NT2/D1 (cell line): Measurements from ENCODE around the gene MAPK11.
A peak's percentile ranks its signal among the peaks of the same experiment; 100 is the strongest.

Source experiments
- DNase-seq: peaks from one replicate; pipeline ENCODE4 v3.0.0-alpha.2; 2011; ENCODE audit warnings: low read depth, low spot score
- H3K27me3 ChIP-seq: 2 replicates; pipeline ENCODE4 v1.6.0; 2011; ENCODE audit warnings: mild to moderate bottlenecking; ENCODE audit not compliant: insufficient read length, insufficient read depth
- H3K36me3 ChIP-seq: 2 replicates; pipeline ENCODE4 v1.6.1; 2011; ENCODE audit warnings: mild to moderate bottlenecking, low read length, mixed read lengths; ENCODE audit not compliant: insufficient read depth, insufficient read length
- H3K4me1 ChIP-seq: 2 replicates; pipeline ENCODE4 v1.5.1; 2011; ENCODE audit not compliant: insufficient read depth, insufficient read length
- H3K4me3 ChIP-seq: 2 replicates; pipeline ENCODE4 v1.5.1; 2011; ENCODE audit warnings: low read depth; ENCODE audit not compliant: insufficient read length
- H3K9ac ChIP-seq: 2 replicates; pipeline ENCODE4 v1.6.0; 2011; ENCODE audit warnings: low read depth; ENCODE audit not compliant: insufficient read length
- H3K9me3 ChIP-seq: 2 replicates; pipeline ENCODE4 v1.5.1; 2011; ENCODE audit warnings: mild to moderate bottlenecking, low read length; ENCODE audit not compliant: insufficient read depth
- SUZ12 ChIP-seq: IDR thresholded peaks from 2 replicates; pipeline ENCODE4 v1.6.1; 2011; ENCODE audit not compliant: insufficient read length, insufficient read depth; ENCODE audit errors: extremely low read depth
- YY1 ChIP-seq: IDR thresholded peaks from 2 replicates; pipeline ENCODE4 v1.6.1; 2011; ENCODE audit not compliant: insufficient read length, insufficient read depth
- ZNF274 ChIP-seq: IDR thresholded peaks from 2 replicates; pipeline ENCODE4 v1.6.1; 2011; ENCODE audit warnings: mild to moderate bottlenecking, low read depth, low read length

Gene MAPK11

DNA sequence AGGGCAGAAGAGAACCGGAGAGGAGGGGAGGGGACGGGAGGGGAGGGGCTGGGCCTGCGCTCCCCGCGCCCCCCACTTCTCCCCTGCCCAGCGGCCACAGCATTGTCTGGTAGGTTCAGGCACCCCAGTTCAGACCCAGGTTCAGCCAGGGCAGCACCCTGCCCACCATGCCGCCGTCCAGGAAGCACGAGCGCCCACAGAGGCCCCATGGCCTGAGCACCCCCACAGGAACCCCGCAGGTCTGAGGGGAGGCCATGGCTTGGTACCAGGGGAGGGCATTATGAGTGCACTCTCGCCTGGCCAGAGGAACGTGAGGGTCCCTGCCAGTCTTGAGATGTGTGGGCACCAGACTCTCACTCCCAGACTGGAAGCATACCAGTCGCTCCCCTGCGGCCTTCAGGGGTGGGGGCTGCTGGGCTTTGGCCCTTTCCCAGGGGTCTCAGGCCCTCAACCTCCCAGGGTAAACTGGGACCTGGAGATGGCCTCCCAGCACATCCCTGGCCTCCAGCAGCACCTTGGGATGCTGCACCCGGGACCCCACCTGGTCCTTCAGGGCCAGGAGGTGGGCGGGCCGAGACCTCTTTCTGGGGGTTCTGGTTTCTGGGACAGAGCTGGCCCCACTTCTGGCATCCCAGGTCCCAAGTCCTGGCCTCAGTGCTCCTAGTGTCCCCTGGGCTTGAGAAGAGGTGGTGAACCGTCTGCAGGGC is 37.9 kb upstream of the MAPK11 start:
- DNase-seq: no peak
- TF ChIP-seq YY1 (no peak), ZNF274 (no peak), SUZ12 (no peak)
- peaks cover 12% of the 10 kb centered on the region for H3K36me3 ChIP-seq
- H3K4me3 ChIP-seq: no peak overlapping the region
- H3K9me3 ChIP-seq: no peaks in the 10 kb centered on the region
- peaks cover 40% of the 10 kb centered on the region for H3K4me1 ChIP-seq
- no peaks in the 10 kb centered on the region for H3K27me3 ChIP-seq
- H3K9ac ChIP-seq: peak overlapping the region; percentile 32

DNA sequence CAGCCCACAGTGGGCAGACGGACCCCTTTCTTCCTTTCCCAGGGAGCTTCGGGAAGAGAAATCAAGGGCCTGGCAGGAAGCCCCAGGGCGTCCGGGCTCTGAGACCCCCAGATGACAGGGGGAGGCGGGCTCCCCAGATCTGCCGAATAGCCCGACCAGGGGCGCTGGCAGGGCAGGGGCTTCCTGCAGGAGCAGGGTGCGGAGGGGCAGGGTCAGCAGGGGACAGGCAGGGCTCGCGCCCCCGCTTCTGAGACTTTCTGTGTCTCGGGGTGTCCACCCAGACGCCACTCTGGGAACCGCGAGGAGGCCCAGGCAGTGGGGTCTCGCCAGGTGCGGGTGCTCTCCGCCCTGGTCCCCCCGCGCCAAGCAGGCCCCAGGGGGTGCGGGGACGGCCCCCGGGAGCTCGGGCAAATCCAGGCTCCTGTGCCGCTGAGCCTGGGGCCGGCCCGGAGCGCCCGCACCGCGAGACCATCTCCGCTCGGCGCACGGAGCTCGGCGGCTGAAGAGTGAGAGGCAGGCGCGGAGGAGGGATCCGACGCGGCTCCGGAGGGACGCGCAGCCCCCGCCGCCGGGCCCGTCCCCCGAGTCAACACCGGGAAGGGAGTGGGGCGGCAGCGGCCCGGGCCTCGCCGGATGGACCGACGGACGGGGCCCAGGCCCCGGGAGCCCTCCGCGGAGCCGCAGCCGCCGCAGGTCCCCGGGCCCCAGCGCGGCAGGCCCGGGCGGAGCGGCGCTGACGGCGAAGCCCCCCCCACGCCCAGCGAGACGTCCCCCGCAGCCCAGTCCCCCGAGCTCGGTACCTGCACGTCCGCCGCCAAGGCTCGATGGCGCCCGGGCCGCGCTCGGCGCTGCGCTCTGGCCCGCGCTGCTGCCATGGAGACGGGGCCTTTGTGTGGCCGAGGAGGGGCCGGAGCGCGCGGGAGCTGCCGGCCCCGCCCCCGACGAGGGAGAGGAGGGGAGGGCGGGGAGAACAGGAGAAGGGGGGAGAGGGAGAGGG is 36.9 kb upstream of the MAPK11 start, which contains the start of gene PLXNB2:
Gene PLXNB2 (minus strand): TSS at position 894 of the 997 bp plus-strand sequence. CDS start 17,062 bp downstream, outside the sequence.
- DNase-seq: peak; percentile 40
- Histone ChIP-seq H3K27me3 (no peaks in the 10 kb centered on the region), H3K9me3 (no peaks in the 10 kb centered on the region), H3K4me3 (peak within 1 kb of the TSS; percentile 71), H3K4me1 (peaks cover 40% of the 10 kb centered on the region), H3K9ac (peak within 1 kb of the TSS; percentile 85), H3K36me3 (peaks cover 14% of the 10 kb centered on the region)
- TF ChIP-seq ZNF274: no peak
- TF ChIP-seq SUZ12: no peak
- TF ChIP-seq YY1: no peak

DNA sequence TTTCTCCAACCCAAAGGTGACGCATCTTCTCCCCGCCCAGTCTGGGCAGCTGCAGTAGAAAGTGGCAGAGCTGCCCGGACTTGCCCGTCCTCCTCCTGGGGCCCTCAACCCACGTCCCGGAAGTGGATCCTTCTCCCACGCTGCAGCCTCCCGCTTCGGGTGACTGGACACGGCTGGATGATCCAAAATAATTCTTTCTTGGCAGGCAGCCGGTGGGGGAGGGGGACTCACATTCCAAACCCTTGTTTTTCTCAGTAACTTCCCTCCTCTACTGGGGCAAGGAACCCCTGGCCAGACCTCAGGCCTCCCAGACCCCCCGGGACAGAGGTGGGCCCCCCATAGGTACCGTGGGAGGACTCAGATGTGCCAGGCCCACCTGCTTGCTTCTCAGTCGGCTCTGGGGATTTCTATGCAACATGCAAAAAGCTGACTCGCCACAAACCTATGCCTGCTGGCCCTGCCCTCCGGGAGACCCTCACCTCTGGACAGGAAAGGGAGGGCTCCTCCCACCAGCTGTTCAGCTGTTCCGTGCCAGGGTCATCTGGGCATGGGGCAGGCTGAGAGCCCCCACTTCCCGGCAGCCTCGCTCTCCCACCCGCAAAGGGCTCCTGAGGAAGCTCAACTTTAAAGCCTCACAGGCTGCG is 35.9 kb upstream of the MAPK11 start:
- Histone ChIP-seq H3K4me1 (peaks cover 37% of the 10 kb centered on the region), H3K36me3 (peaks cover 14% of the 10 kb centered on the region), H3K4me3 (peak overlapping the region; percentile 71), H3K27me3 (no peaks in the 10 kb centered on the region), H3K9me3 (no peaks in the 10 kb centered on the region), H3K9ac (peak overlapping the region; percentile 85)
- DNase-seq: no peak
- TF ChIP-seq ZNF274 (no peak), SUZ12 (no peak), YY1 (no peak)

- Histone ChIP-seq H3K9me3 (no peaks in the 10 kb centered on the region), H3K27me3 (no peaks in the 10 kb centered on the region), H3K9ac (peak overlapping the region; percentile 85), H3K4me3 (no peak overlapping the region), H3K4me1 (peaks cover 37% of the 10 kb centered on the region), H3K36me3 (peaks cover 17% of the 10 kb centered on the region)
- DNase-seq: no peak
- TF ChIP-seq YY1 (no peak), SUZ12 (no peak), ZNF274 (no peak)
These were observed 35.3 kb upstream of the MAPK11 start for GRCh38 chr22:50305393-50305922.

- peaks cover 17% of the 10 kb centered on the region for H3K36me3 ChIP-seq
- no peak overlapping the region for H3K4me3 ChIP-seq
- H3K4me1 ChIP-seq: peaks cover 36% of the 10 kb centered on the region
- TF ChIP-seq YY1 (no peak), SUZ12 (no peak), ZNF274 (no peak)
- H3K9ac ChIP-seq: no peak overlapping the region
- no peak for DNase-seq
- no peaks in the 10 kb centered on the region for H3K27me3 ChIP-seq
- no peaks in the 10 kb centered on the region for H3K9me3 ChIP-seq
These were observed 34.6 kb upstream of the MAPK11 start for GRCh38 chr22:50304528-50305392.

GRCh38 chr22:50303848-50304527 is 33.8 kb upstream of the MAPK11 start:
- no peak overlapping the region for H3K4me3 ChIP-seq
- peak overlapping the region; percentile 56 for H3K9ac ChIP-seq
- no peaks in the 10 kb centered on the region for H3K27me3 ChIP-seq
- no peak for DNase-seq
- H3K9me3 ChIP-seq: no peaks in the 10 kb centered on the region
- peaks cover 35% of the 10 kb centered on the region for H3K4me1 ChIP-seq
- H3K36me3 ChIP-seq: peaks cover 17% of the 10 kb centered on the region
- no peak for TF ChIP-seq YY1
